Right ventricle myocardium superior (tissue), 1 donor: Measurements from ENCODE around the gene TGIF1. TPM values are rescaled to one million over a fixed set of nuclear protein-coding genes. Genes with fewer than 3 reads are reported as not detected.

Source experiments
- ATAC-seq: fragments of 200-7000 bp; cut with Tn5 transposase; one replicate; pipeline ENCODE4 v1.9.1; 2020; ENCODE audit warnings: mild to moderate bottlenecking; ENCODE audit not compliant: poor library complexity
- DNase-seq: peaks from one replicate; pipeline ENCODE4 v3.0.0-alpha.2; 2020
- intact Hi-C: fragments of 100-400 bp; cut with DNase I; formaldehyde crosslinking; loops from one replicate; pipeline ENCODE4 v1.11.2; 2022
- total RNA-seq: library from RNA; stranded (reverse); fragmentation: NEBNext Ultra II Directional; extraction: Animal tissue kit (Norgen Biotek cat#: 25700); gene quantifications from one replicate; pipeline ENCODE4 v1.2.1, GENCODE V29; 2021
- donor health status: DM: no; HTN: yes; CAD: no; lungs with severe emphysema.

TGIF1 gene
- total RNA-seq, 1 donor from 2014 or later, result 9.9 TPM

- no peak for DNase-seq
- intact Hi-C loops, result no loop called here
These were observed 24.5 kb upstream of the TGIF1 start for GRCh38 chr18:3425446-3425845.

GRCh38 chr18:3426074-3426473, 23.9 kb upstream of the TGIF1 start:
- no peak for ATAC-seq
- DNase-seq, result no peak
- intact Hi-C loops, result no loop called here

More at GRCh38 chr18:3425446-3425845, 24.5 kb upstream of the TGIF1 start:
- ATAC-seq, result no peak

- ATAC-seq (no peak), DNase-seq (no peak)
- intact Hi-C loops, result no loop called here
These were observed 22.0 kb upstream of the TGIF1 start for GRCh38 chr18:3427944-3428343.

GRCh38 chr18:3429121-3429520, 20.9 kb upstream of the TGIF1 start:
- DNase-seq (no peak), ATAC-seq (no peak)
- intact Hi-C loops, result no loop called here

GRCh38 chr18:3434685-3435084, 15.3 kb upstream of the TGIF1 start:
- intact Hi-C loops, result no loop called here
- DNase-seq, result no peak
- no peak for ATAC-seq

GRCh38 chr18:3440341-3440740, 9.6 kb upstream of the TGIF1 start:
- no peak for ATAC-seq
- no peak for DNase-seq
- intact Hi-C loops, result no loop called here

GRCh38 chr18:3441290-3441689, 8.7 kb upstream of the TGIF1 start:
- peak; percentile 80 for ATAC-seq
- intact Hi-C loops, result no loop called here

GRCh38 chr18:3442919-3443318, 7.1 kb upstream of the TGIF1 start:
- DNase-seq (no peak), ATAC-seq (no peak)
- intact Hi-C loops, result no loop called here

More at GRCh38 chr18:3441290-3441689, 8.7 kb upstream of the TGIF1 start:
- no peak for DNase-seq

- ATAC-seq (no peak), DNase-seq (no peak)
These were observed 5.7 kb upstream of the TGIF1 start for GRCh38 chr18:3444296-3444695.

GRCh38 chr18:3444954-3445353, 5.0 kb upstream of the TGIF1 start:
- DNase-seq (no peak), ATAC-seq (no peak)
- intact Hi-C loops, result no loop called here

More at GRCh38 chr18:3444296-3444695, 5.7 kb upstream of the TGIF1 start:
- intact Hi-C loops, result no loop called here

GRCh38 chr18:3447068-3447894, 2.7 kb upstream of the TGIF1 start:
- intact Hi-C loops, result no loop called here
- ATAC-seq (no peak), DNase-seq (no peak)

GRCh38 chr18:3447895-3448837, 1.8 kb upstream of the TGIF1 start:
- DNase-seq (peak; percentile 96), ATAC-seq (peak; percentile 82)
- intact Hi-C loops, result no loop called here

- intact Hi-C loops, result no loop called here
- ATAC-seq (peak; percentile 45), DNase-seq (no peak)
These were observed 997 bp upstream of the TGIF1 start for GRCh38 chr18:3448838-3449511.

GRCh38 chr18:3449512-3450011, 410 bp upstream of the TGIF1 start:
- DNase-seq (peak; percentile 91), ATAC-seq (no peak)
- intact Hi-C loops, result loop anchor here (2.0 to 5.0 kb wide), 3 partner anchors 143 to 218 kb away; no protein-coding TSS in a partner anchor

GRCh38 chr18:3450799-3451182, 819 bp downstream of the TGIF1 start:
- intact Hi-C loops, result loop anchor here (2.0 to 5.0 kb wide), 3 partner anchors 142 to 217 kb away; no protein-coding TSS in a partner anchor
- no peak for DNase-seq
- no peak for ATAC-seq

- DNase-seq (peak; percentile 97), ATAC-seq (peak; percentile 72)
- intact Hi-C loops, result loop anchor here (2.0 to 5.0 kb wide), 3 partner anchors 141 to 216 kb away; no protein-coding TSS in a partner anchor
These were observed 1.4 kb downstream of the TGIF1 start for GRCh38 chr18:3451183-3451988.

GRCh38 chr18:3451989-3452749, 2.2 kb downstream of the TGIF1 start:
- DNase-seq, result peak; percentile 62
- ATAC-seq, result peak; percentile 6
- intact Hi-C loops, result loop anchor here (2.0 to 5.0 kb wide), 3 partner anchors 141 to 215 kb away; no protein-coding TSS in a partner anchor
